ENCODE data around the gene SAC3D1.

DNA sequence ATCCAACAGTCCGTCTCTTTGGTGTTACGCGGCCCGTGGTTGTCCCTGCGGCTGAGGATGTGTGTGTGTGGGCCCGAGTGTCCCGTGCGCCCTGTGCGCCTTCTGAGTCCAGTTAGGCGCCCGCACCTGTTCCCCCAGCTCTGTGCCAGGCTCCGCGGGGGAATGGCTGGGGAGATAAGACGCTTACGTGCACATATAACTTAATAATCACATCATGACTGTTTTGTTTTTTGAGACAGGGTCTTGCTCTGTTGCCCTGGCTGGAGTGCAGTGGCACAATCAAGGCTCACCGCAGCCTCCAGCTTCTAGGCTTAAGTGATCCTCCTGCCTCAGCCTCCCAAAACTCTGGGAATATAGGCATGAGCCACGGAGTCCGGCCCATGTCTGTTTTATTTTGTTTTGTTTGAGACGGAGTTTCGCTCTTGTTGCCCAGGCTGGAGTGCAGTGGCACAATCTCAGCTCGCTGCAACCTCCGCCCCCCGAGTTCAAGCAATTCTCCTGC lies 26.2 kb upstream of the SAC3D1 start:
- TF ChIP-seq, protein P1, sequence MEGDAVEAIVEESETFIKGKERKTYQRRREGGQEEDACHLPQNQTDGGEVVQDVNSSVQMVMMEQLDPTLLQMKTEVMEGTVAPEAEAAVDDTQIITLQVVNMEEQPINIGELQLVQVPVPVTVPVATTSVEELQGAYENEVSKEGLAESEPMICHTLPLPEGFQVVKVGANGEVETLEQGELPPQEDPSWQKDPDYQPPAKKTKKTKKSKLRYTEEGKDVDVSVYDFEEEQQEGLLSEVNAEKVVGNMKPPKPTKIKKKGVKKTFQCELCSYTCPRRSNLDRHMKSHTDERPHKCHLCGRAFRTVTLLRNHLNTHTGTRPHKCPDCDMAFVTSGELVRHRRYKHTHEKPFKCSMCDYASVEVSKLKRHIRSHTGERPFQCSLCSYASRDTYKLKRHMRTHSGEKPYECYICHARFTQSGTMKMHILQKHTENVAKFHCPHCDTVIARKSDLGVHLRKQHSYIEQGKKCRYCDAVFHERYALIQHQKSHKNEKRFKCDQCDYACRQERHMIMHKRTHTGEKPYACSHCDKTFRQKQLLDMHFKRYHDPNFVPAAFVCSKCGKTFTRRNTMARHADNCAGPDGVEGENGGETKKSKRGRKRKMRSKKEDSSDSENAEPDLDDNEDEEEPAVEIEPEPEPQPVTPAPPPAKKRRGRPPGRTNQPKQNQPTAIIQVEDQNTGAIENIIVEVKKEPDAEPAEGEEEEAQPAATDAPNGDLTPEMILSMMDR (conservative IDR thresholded peaks at IDR 0.05 in 1 of 2, IDR thresholded peaks at IDR 0.05 in 1 of 2; ENCODE audit: low read depth in 1 of 2, low read length in 2 of 2): no peak
- no peak for TF ChIP-seq EZH2 (IDR thresholded peaks at IDR 0.05; ENCODE audit: low read length, missing control alignments)

All from fibroblast of lung (primary cell).